ENCODE data around the gene NT5C.

DNA sequence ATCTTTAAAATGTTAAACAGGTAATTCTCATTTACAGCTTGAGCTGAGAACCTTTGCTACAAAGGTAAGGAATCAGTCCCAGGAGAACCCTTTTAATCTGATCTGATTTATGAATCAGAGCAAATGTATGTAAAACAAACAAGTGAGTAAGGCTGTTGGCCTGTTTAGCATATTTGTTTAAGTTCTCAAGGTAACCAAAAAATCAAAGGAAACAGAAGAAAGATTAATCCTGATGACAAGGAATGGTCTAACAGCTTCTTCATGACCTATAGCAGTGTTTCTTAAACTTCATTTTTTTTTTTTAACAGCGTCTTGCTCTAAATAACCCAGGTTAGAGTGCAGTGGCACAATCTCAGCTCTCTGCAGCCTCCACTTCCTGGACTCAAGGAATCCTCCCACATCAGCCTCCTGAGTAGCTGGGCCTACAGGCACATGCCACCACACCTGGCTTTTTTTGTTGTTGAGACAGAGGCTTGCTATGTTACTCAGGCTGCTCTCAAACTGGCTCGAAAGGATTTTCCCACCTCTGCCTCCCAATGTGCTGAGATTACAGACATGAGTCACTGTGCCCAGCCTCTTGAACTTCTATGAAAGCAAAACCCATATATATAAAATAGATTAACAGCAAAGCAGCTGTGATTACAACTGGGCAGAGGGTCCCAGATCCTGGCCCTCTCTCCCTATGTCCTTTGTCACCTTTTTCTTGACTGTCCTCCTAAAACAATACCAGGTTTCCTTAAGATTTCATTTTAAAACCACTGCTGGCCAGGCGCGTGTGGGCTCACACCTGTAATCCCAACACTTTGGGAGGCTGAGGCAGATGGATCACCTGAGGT lies 27.9 kb upstream of the NT5C start:
- TF ChIP-seq, protein P1, sequence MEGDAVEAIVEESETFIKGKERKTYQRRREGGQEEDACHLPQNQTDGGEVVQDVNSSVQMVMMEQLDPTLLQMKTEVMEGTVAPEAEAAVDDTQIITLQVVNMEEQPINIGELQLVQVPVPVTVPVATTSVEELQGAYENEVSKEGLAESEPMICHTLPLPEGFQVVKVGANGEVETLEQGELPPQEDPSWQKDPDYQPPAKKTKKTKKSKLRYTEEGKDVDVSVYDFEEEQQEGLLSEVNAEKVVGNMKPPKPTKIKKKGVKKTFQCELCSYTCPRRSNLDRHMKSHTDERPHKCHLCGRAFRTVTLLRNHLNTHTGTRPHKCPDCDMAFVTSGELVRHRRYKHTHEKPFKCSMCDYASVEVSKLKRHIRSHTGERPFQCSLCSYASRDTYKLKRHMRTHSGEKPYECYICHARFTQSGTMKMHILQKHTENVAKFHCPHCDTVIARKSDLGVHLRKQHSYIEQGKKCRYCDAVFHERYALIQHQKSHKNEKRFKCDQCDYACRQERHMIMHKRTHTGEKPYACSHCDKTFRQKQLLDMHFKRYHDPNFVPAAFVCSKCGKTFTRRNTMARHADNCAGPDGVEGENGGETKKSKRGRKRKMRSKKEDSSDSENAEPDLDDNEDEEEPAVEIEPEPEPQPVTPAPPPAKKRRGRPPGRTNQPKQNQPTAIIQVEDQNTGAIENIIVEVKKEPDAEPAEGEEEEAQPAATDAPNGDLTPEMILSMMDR (IDR thresholded peaks at IDR 0.05), result no peak
- no peak for TF ChIP-seq POLR2A (IDR thresholded peaks at IDR 0.05)
